B cell (primary cell): ENCODE measurements around the gene PCBP2.

Source experiments
- EZH2 ChIP-seq: IDR thresholded peaks from 2 replicates; pipeline ENCODE4 v1.6.1; 2012; ENCODE audit warnings: borderline replicate concordance, low read depth, mild to moderate bottlenecking, moderate library complexity, low read length; ENCODE audit not compliant: insufficient read depth, poor library complexity, severe bottlenecking
- TF ChIP-seq, protein P1 (sequence below): fragments of 200-600 bp; IDR thresholded peaks from one replicate; pipeline ENCODE4 v1.8.0; 2022; ENCODE audit warnings: antibody characterized with exemption, mild to moderate bottlenecking

DNA sequence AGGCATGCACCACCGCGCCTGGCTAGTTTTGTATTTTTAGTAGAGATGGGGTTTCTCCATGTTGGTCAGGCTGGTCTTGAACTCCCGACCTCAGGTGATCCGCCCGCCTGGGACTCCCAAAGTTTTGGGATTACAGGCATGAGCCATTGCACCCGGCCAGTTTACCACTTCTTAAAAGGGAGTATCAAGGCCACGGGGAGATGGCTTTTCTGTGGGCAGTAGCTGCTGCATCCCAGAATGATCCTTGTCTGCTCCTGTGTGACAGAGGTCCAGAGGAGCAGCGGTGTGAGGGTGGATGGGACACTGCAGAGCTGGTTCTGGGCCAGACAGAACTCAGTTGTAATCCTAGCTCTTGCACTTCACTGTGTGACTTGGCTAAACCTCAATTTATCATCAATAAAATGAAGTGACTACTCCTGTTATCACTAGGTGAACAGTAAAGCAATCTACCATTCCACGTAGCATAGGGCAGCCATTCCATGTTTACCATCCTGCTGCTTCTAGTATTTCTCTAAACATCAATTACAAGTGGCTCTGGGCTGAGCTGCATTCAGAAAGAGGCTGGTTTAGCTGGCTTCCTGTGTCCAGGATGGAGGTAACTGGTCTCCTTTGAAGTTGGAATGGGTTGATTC, 58.4 kb downstream of the PCBP2 start:
- TF ChIP-seq, protein P1, sequence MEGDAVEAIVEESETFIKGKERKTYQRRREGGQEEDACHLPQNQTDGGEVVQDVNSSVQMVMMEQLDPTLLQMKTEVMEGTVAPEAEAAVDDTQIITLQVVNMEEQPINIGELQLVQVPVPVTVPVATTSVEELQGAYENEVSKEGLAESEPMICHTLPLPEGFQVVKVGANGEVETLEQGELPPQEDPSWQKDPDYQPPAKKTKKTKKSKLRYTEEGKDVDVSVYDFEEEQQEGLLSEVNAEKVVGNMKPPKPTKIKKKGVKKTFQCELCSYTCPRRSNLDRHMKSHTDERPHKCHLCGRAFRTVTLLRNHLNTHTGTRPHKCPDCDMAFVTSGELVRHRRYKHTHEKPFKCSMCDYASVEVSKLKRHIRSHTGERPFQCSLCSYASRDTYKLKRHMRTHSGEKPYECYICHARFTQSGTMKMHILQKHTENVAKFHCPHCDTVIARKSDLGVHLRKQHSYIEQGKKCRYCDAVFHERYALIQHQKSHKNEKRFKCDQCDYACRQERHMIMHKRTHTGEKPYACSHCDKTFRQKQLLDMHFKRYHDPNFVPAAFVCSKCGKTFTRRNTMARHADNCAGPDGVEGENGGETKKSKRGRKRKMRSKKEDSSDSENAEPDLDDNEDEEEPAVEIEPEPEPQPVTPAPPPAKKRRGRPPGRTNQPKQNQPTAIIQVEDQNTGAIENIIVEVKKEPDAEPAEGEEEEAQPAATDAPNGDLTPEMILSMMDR, result no peak
- TF ChIP-seq EZH2, result no peak
